Prostate gland (tissue), 2 donors: ENCODE data around the gene UST.

Source experiments
- CTCF ChIP-seq, 4 experiments: fragments of 200-600 bp in 2 of 4; fragments of 450-650 bp in 2 of 4; sonication (generic) in 2 of 4; IDR thresholded peaks; 1 replicate in 3 of 4; 2 replicates in 1 of 4; pipeline ENCODE4 v1.5.1; 2016 to 2019; ENCODE audit warnings: antibody characterized with exemption in 4 of 4, mild to moderate bottlenecking in 2 of 4, moderate library complexity in 2 of 4
- POLR2A ChIP-seq: fragments of 450-650 bp; IDR thresholded peaks from one replicate; pipeline ENCODE4 v1.6.1; 2016; ENCODE audit warnings: antibody characterized with exemption, mild to moderate bottlenecking
- POLR2AphosphoS5 ChIP-seq: sonication (generic); formaldehyde crosslinking; IDR thresholded peaks from one replicate; pipeline ENCODE4 v1.6.1; 2017; ENCODE audit warnings: antibody characterized with exemption

- TF ChIP-seq CTCF (IDR thresholded peaks at IDR 0.05), result no peak
- no peak for TF ChIP-seq POLR2A
- no peak for TF ChIP-seq POLR2AphosphoS5
These were observed 342.7 kb downstream of the UST start for GRCh38 chr6:149089510-149089909.
